SU-DHL-6 (cell line): Measurements from ENCODE around the gene WWOX.

Experiments
- H2AFZ ChIP-seq: fragments of 200-600 bp; sonication (generic); 2 replicates; pipeline ENCODE4 v1.6.1; 2014; ENCODE audit warnings: low read depth, mild to moderate bottlenecking, moderate library complexity, mixed read lengths, antibody characterized with exemption, low read length; ENCODE audit not compliant: severe bottlenecking
- H3F3A ChIP-seq: fragments of 200-600 bp; shearing (Covaris generic); 2 replicates; pipeline ENCODE4 v1.6.0; 2016; ENCODE audit warnings: antibody characterized with exemption, mild to moderate bottlenecking; ENCODE audit not compliant: insufficient read depth
- H3K27ac ChIP-seq: fragments of 200-600 bp; sonication (generic); 2 replicates; pipeline ENCODE4 v1.5.1; 2016; ENCODE audit warnings: low read depth, mild to moderate bottlenecking, low read length, moderate library complexity, mixed read lengths
- H3K27me3 ChIP-seq: fragments of 200-600 bp; sonication (generic), shearing (Covaris generic); 2 replicates; pipeline ENCODE4 v1.6.0; 2014; ENCODE audit warnings: mild to moderate bottlenecking, low read length
- H3K36me3 ChIP-seq: fragments of 200-600 bp; sonication (generic); 2 replicates; pipeline ENCODE4 v1.6.1; 2014; ENCODE audit warnings: mild to moderate bottlenecking, low read length, mixed read lengths
- H3K4me2 ChIP-seq: fragments of 300-600, 200-600 bp; shearing (Covaris generic), sonication (generic); 2 replicates; pipeline ENCODE4 v1.6.0; 2014; ENCODE audit warnings: low read length, low read depth, mild to moderate bottlenecking; ENCODE audit not compliant: poor library complexity, severe bottlenecking
- H3K4me3 ChIP-seq: fragments of 200-600 bp; sonication (generic); 2 replicates; pipeline ENCODE4 v1.5.1; 2014; ENCODE audit warnings: antibody characterized with exemption, low read length, mild to moderate bottlenecking, mixed read lengths; ENCODE audit not compliant: insufficient read depth, poor library complexity, severe bottlenecking
- H3K79me2 ChIP-seq: fragments of 200-600 bp; sonication (generic); 2 replicates; pipeline ENCODE4 v1.6.1; 2014; ENCODE audit warnings: mild to moderate bottlenecking, low read length, moderate library complexity; ENCODE audit not compliant: insufficient read depth
- H3K9ac ChIP-seq: fragments of 200-600 bp; sonication (generic); 2 replicates; pipeline ENCODE4 v1.7.0; 2014; ENCODE audit warnings: mild to moderate bottlenecking, low read length
- H3K9me2 ChIP-seq: fragments of 200-600 bp; sonication (generic); replicated peaks from 2 replicates; pipeline ENCODE4 v1.6.1; 2014; ENCODE audit warnings: low read length; ENCODE audit not compliant: insufficient read depth
- H3K9me3 ChIP-seq: fragments of 200-600 bp; sonication (generic); 2 replicates; pipeline ENCODE4 v1.6.1; 2014; ENCODE audit warnings: low read length, mixed read lengths; ENCODE audit not compliant: insufficient read depth
- H4K20me1 ChIP-seq: fragments of 200-600 bp; sonication (generic); 2 replicates; pipeline ENCODE4 v1.6.1; 2014; ENCODE audit warnings: low read depth, mild to moderate bottlenecking, antibody characterized with exemption, low read length, moderate library complexity, mixed read lengths
- CTCF ChIP-seq: fragments of 200-600 bp; sonication (generic); IDR thresholded peaks from one replicate; pipeline ENCODE4 v1.5.1; 2017; ENCODE audit warnings: antibody characterized with exemption, mild to moderate bottlenecking, low read length, moderate library complexity; ENCODE audit not compliant: insufficient read depth, poor library complexity, severe bottlenecking
- EZH2phosphoT487 ChIP-seq: fragments of 200-600 bp; sonication (generic), shearing (Covaris generic); conservative IDR thresholded peaks from 2 replicates; pipeline ENCODE4 v1.6.1; 2018; ENCODE audit warnings: mild to moderate bottlenecking, antibody characterized with exemption, low read length, moderate library complexity, mixed read lengths

WWOX gene

GRCh38 chr16:79041206-79041605, 941.8 kb downstream of the WWOX start:
- Histone ChIP-seq H3K36me3 (no peaks in the 10 kb centered on the region), H3K9me3 (no peaks in the 10 kb centered on the region), H3K9me2 (no peaks in the 10 kb centered on the region), H3K4me2 (no peak overlapping the region), H3K4me3 (no peak overlapping the region), H3K79me2 (no peaks in the 10 kb centered on the region), H2AFZ (no peak overlapping the region), H3K27ac (no peak overlapping the region), H3F3A (no peaks in the 10 kb centered on the region), H3K9ac (no peak overlapping the region), H4K20me1 (no peaks in the 10 kb centered on the region), H3K27me3 (no peaks in the 10 kb centered on the region)
- TF ChIP-seq CTCF: no peak

- H3K4me2 ChIP-seq: no peak overlapping the region
- no peak overlapping the region for H3K27ac ChIP-seq
- H3K9me2 ChIP-seq: no peaks in the 10 kb centered on the region
- no peaks in the 10 kb centered on the region for H3K79me2 ChIP-seq
- no peak overlapping the region for H3K4me3 ChIP-seq
- H3K9me3 ChIP-seq: no peaks in the 10 kb centered on the region
- no peaks in the 10 kb centered on the region for H4K20me1 ChIP-seq
- no peaks in the 10 kb centered on the region for H3F3A ChIP-seq
- no peak for TF ChIP-seq CTCF
- no peak for TF ChIP-seq EZH2phosphoT487
- no peaks in the 10 kb centered on the region for H3K27me3 ChIP-seq
- no peaks in the 10 kb centered on the region for H3K36me3 ChIP-seq
- no peak overlapping the region for H3K9ac ChIP-seq
- no peak overlapping the region for H2AFZ ChIP-seq
These were observed 942.7 kb downstream of the WWOX start for GRCh38 chr16:79042141-79042540.

GRCh38 chr16:79042886-79043285, 943.4 kb downstream of the WWOX start:
- H3K79me2 ChIP-seq: no peaks in the 10 kb centered on the region
- no peaks in the 10 kb centered on the region for H3K9me2 ChIP-seq
- H3K36me3 ChIP-seq: no peaks in the 10 kb centered on the region
- H3K27ac ChIP-seq: no peak overlapping the region
- H3K9me3 ChIP-seq: no peaks in the 10 kb centered on the region
- no peaks in the 10 kb centered on the region for H4K20me1 ChIP-seq
- no peaks in the 10 kb centered on the region for H3K27me3 ChIP-seq
- no peak overlapping the region for H2AFZ ChIP-seq
- no peak overlapping the region for H3K4me3 ChIP-seq
- no peak overlapping the region for H3K4me2 ChIP-seq
- TF ChIP-seq EZH2phosphoT487: no peak
- TF ChIP-seq CTCF: no peak
- no peaks in the 10 kb centered on the region for H3F3A ChIP-seq
- no peak overlapping the region for H3K9ac ChIP-seq

GRCh38 chr16:79045191-79045590, 945.7 kb downstream of the WWOX start:
- Histone ChIP-seq H3K27ac (no peak overlapping the region), H3K36me3 (no peaks in the 10 kb centered on the region), H2AFZ (no peak overlapping the region), H4K20me1 (no peaks in the 10 kb centered on the region), H3K4me3 (no peak overlapping the region), H3K9me2 (no peaks in the 10 kb centered on the region), H3K79me2 (no peaks in the 10 kb centered on the region), H3K9ac (no peak overlapping the region), H3K4me2 (no peak overlapping the region), H3F3A (no peaks in the 10 kb centered on the region), H3K27me3 (no peaks in the 10 kb centered on the region), H3K9me3 (no peaks in the 10 kb centered on the region)
- no peak for TF ChIP-seq EZH2phosphoT487
